GM23248 (cell line): ENCODE data around the gene SEL1L. TPM values are rescaled to one million over a fixed set of nuclear protein-coding genes. Genes with fewer than 3 reads are reported as not detected.

Source experiments
- DNase-seq: peaks from one replicate; pipeline ENCODE4 v3.0.0-alpha.2; 2015
- H2AFZ ChIP-seq: fragments of 200-600 bp; sonication (generic); 2 replicates; pipeline ENCODE4 v1.6.1; 2016; ENCODE audit warnings: antibody characterized with exemption
- H3F3A ChIP-seq: fragments of 200-600 bp; sonication (generic); 2 replicates; pipeline ENCODE4 v1.6.1; 2016; ENCODE audit warnings: mild to moderate bottlenecking, antibody characterized with exemption, mixed run types; ENCODE audit not compliant: insufficient read depth
- H3K27ac ChIP-seq: fragments of 200-600 bp; sonication (generic); 2 replicates; pipeline ENCODE4 v1.5.1; 2016; ENCODE audit warnings: mild to moderate bottlenecking
- H3K27me3 ChIP-seq: fragments of 200-600 bp; sonication (generic); replicated peaks from 2 replicates; pipeline ENCODE4 v1.6.1; 2016; ENCODE audit warnings: mild to moderate bottlenecking; ENCODE audit not compliant: insufficient read depth
- H3K36me3 ChIP-seq: fragments of 200-600 bp; sonication (generic); 2 replicates; pipeline ENCODE4 v1.6.1; 2016; ENCODE audit warnings: low read depth, mild to moderate bottlenecking
- H3K4me1 ChIP-seq: fragments of 200-600 bp; sonication (generic); 2 replicates; pipeline ENCODE4 v1.6.1; 2016; ENCODE audit warnings: mild to moderate bottlenecking; ENCODE audit not compliant: insufficient read depth
- H3K4me2 ChIP-seq: fragments of 200-600 bp; sonication (generic); one replicate; pipeline ENCODE4 v1.6.1; 2016; ENCODE audit warnings: mild to moderate bottlenecking; ENCODE audit not compliant: unreplicated experiment
- H3K4me3 ChIP-seq: fragments of 200-600 bp; sonication (generic); 2 replicates; pipeline ENCODE4 v1.5.1; 2016; ENCODE audit warnings: mild to moderate bottlenecking
- H3K79me2 ChIP-seq: fragments of 200-600 bp; sonication (generic); 2 replicates; pipeline ENCODE4 v1.6.1; 2016; ENCODE audit warnings: mild to moderate bottlenecking; ENCODE audit not compliant: insufficient read depth
- H3K9ac ChIP-seq: fragments of 200-600 bp; sonication (generic); 2 replicates; pipeline ENCODE4 v1.6.1; 2016; ENCODE audit warnings: mild to moderate bottlenecking
- H3K9me2 ChIP-seq: fragments of 200-600 bp; sonication (generic); 2 replicates; pipeline ENCODE4 v1.6.1; 2016; ENCODE audit warnings: mixed run types, mild to moderate bottlenecking, moderate library complexity; ENCODE audit not compliant: insufficient read depth
- H3K9me3 ChIP-seq: fragments of 200-600 bp; sonication (generic); one replicate; pipeline ENCODE4 v1.6.1; 2017; ENCODE audit warnings: low read depth
- H4K20me1 ChIP-seq: fragments of 200-600 bp; sonication (generic); 2 replicates; pipeline ENCODE4 v1.6.0; 2016; ENCODE audit not compliant: insufficient read depth
- EZH2 ChIP-seq: fragments of 200-600 bp; sonication (generic); IDR thresholded peaks from 2 replicates; pipeline ENCODE4 v1.6.1; 2018; ENCODE audit warnings: antibody characterized with exemption, mild to moderate bottlenecking; ENCODE audit not compliant: insufficient read depth, poor library complexity, severe bottlenecking
- EZH2phosphoT487 ChIP-seq: fragments of 200-600 bp; sonication (generic); IDR thresholded peaks from 2 replicates; pipeline ENCODE4 v1.6.1; 2018; ENCODE audit warnings: antibody characterized with exemption, moderate library complexity, mild to moderate bottlenecking, low read depth; ENCODE audit not compliant: insufficient read depth
- WGBS, 2 experiments: methylation state at CpG; one replicate each; pipeline ENCODE4 v1.1.6; 2015 to 2017; ENCODE audit warnings: low lambda C conversion rate in 2 of 2, low coverage in 1 of 2; ENCODE audit errors: missing lambda C conversion rate in 2 of 2; 5-methylcytosine and 5-hydroxymethylcytosine counted together
- in situ Hi-C: fragments of 300-500 bp; cut with MboI; formaldehyde crosslinking; loops from 2 replicates; pipeline ENCODE4 v1.15.0; 2020
- polyA plus RNA-seq: library from polyadenylated mRNA; unstranded; fragments of >200 nt; fragmentation: Nextera tagmentation; extraction: Ambion mirVana; gene quantifications from 2 replicates; pipeline ENCODE4 v1.2.1, GENCODE V29; 2016
- total RNA-seq: library from RNA; depleted of rRNA; stranded (reverse); fragments of >200 nt; shearing (Covaris generic); gene quantifications from 2 replicates; pipeline ENCODE4 v1.2.3, GENCODE V29; 2014; rRNA removed

Gene SEL1L
- total and polyA plus RNA-seq, 2 experiments from 2014 or later, result 49.4 to 69.2 TPM

DNA sequence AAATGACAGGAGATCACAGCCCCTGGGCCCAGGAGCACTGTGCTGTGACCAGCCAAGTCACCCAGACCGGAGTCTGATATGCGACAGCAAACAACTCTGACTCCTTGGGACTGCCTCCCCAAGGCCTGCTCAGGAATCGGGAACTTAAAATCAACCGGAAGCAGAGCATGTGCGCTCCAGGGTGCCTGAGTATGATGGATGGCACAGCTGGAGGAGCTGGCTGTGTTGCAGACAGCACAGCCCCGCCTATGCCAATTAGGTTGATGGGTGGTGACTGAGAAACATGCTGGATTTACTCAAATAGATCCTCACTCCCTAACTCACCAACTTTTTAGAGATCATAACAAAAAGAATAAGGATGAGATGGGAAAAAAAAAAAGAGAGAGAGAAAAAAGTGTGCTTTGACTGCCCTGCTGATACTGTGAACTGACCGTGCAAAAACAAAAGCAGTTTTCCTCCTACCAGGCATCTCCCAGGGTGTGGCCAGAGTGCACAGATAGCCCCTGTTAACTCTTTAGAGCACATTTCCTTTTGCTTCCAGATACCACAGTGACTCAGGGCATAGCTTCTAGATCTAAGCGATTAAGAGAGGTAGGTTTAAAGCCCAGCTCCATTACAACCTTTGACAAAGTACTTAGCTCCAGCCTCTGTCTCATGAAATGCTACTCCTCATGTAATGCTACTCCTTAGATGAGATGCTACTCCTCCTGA, 106.2 kb downstream of the SEL1L start:
- in situ Hi-C loops, result no loop called here
- 24 to 29% methylated on average over 8 of the region's 8 CpGs for WGBS, 2 experiments
- H3K36me3 ChIP-seq, result no peaks in the 10 kb centered on the region
- H3K4me2 ChIP-seq, result no peak overlapping the region
- peaks cover 43% of the 10 kb centered on the region for H3K27me3 ChIP-seq
- no peaks in the 10 kb centered on the region for H3K4me1 ChIP-seq
- H3K9me2 ChIP-seq, result no peaks in the 10 kb centered on the region
- H3K27ac ChIP-seq, result no peak overlapping the region
- DNase-seq, result no peak
- H3K79me2 ChIP-seq, result no peaks in the 10 kb centered on the region
- no peak overlapping the region for H3K4me3 ChIP-seq
- H4K20me1 ChIP-seq, result no peaks in the 10 kb centered on the region
- TF ChIP-seq EZH2phosphoT487, result no peak
- no peak for TF ChIP-seq EZH2
- no peaks in the 10 kb centered on the region for H3K9me3 ChIP-seq
- no peak overlapping the region for H3K9ac ChIP-seq
- H2AFZ ChIP-seq, result no peak overlapping the region
- no peaks in the 10 kb centered on the region for H3F3A ChIP-seq

DNA sequence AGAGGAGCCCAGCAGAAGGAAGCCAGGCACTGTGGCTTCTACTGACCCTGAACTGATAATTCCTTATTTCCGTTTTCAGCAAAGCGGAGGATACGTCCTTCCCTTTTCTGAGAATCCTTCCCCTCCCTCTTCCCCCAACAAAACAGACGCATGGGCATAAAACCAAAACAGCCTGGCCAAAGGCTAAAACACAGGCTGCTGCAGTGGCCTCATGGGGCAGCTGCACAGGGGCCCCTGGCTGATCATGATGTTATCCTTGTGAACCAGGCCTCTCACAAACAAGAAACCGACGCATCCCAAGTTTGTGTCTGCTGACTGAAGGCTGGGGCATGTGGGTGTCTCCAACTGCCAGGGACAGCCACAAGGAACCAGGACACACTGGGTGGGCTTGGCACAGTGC, 110.1 kb downstream of the SEL1L start:
- H3K4me3 ChIP-seq, result no peak overlapping the region
- 27 to 28% methylated on average over 6 of the region's 6 CpGs for WGBS, 2 experiments
- no peak overlapping the region for H3K9ac ChIP-seq
- TF ChIP-seq EZH2phosphoT487 (no peak), EZH2 (no peak)
- in situ Hi-C loops, result no loop called here
- no peaks in the 10 kb centered on the region for H3K4me1 ChIP-seq
- H2AFZ ChIP-seq, result no peak overlapping the region
- H3F3A ChIP-seq, result no peaks in the 10 kb centered on the region
- H3K79me2 ChIP-seq, result no peaks in the 10 kb centered on the region
- no peak overlapping the region for H3K4me2 ChIP-seq
- H3K36me3 ChIP-seq, result no peaks in the 10 kb centered on the region
- DNase-seq, result no peak
- H4K20me1 ChIP-seq, result no peaks in the 10 kb centered on the region
- H3K9me2 ChIP-seq, result no peaks in the 10 kb centered on the region
- no peaks in the 10 kb centered on the region for H3K9me3 ChIP-seq
- H3K27me3 ChIP-seq, result peaks cover 26% of the 10 kb centered on the region
- no peak overlapping the region for H3K27ac ChIP-seq

Other genes starting within 250 kb of the SEL1L start
- gene STON2, start 133.5 kb downstream of the SEL1L start, total RNA-seq, result not detected in 2 replicates
- 0.14 TPM in 1 of 2 replicates, not detected in the other for gene STON2, start 133.5 kb downstream of the SEL1L start, polyA plus RNA-seq